H1 (cell line): Measurements from ENCODE around the gene BCAS3.

Source experiments
- CEBPB ChIP-seq: IDR thresholded peaks from 2 replicates; pipeline ENCODE4 v1.6.1; 2012; ENCODE audit warnings: low read depth, low read length
- CHD7 ChIP-seq: fragments of 300-600 bp; sonication (generic); IDR thresholded peaks from 2 replicates; pipeline ENCODE4 v1.7.1; 2012; ENCODE audit warnings: low read length, moderate library complexity, mild to moderate bottlenecking, inconsistent platforms; ENCODE audit not compliant: insufficient replicate concordance
- EZH2 ChIP-seq: fragments of 200-600 bp; sonication (generic); IDR thresholded peaks from 2 replicates; pipeline ENCODE4 v1.7.1; 2012; ENCODE audit warnings: low read depth, mild to moderate bottlenecking, moderate library complexity, low read length, inconsistent platforms; ENCODE audit not compliant: severe bottlenecking
- GABPA ChIP-seq: IDR thresholded peaks from 2 replicates; pipeline ENCODE4 v1.6.1; 2011; ENCODE audit warnings: mild to moderate bottlenecking, low read length, moderate library complexity, borderline replicate concordance; ENCODE audit not compliant: insufficient read depth
- GTF2F1 ChIP-seq: IDR thresholded peaks from 2 replicates; pipeline ENCODE4 v1.6.1; 2012; ENCODE audit warnings: low read depth, low read length, improper control_type of control experiment, borderline replicate concordance
- HDAC6 ChIP-seq: IDR thresholded peaks from one replicate; pipeline ENCODE4 v1.7.1; 2012; ENCODE audit warnings: low read depth, mild to moderate bottlenecking, inconsistent platforms, low read length, moderate library complexity
- PHF8 ChIP-seq: fragments of 200-600 bp; sonication (generic); conservative IDR thresholded peaks from 2 replicates; pipeline ENCODE4 v1.7.1; 2012; ENCODE audit warnings: low read depth, mild to moderate bottlenecking, inconsistent platforms, low read length, moderate library complexity
- RBBP5 ChIP-seq: IDR thresholded peaks from 2 replicates; pipeline ENCODE4 v1.7.1; 2012; ENCODE audit warnings: low read depth, mild to moderate bottlenecking, inconsistent platforms, low read length, moderate library complexity, borderline replicate concordance
- TAF1 ChIP-seq: IDR thresholded peaks from 2 replicates; pipeline ENCODE4 v1.6.1; 2011; ENCODE audit warnings: mild to moderate bottlenecking, low read depth, low read length
- TF ChIP-seq, protein P1 (sequence below), 3 experiments: IDR thresholded peaks; 1 replicate in 2 of 3; 2 replicates in 1 of 3; pipeline versions ENCODE4 v1.5.1 to v1.6.1; 2011; ENCODE audit warnings: low read length in 3 of 3, mild to moderate bottlenecking in 3 of 3, inconsistent platforms in 2 of 3, low read depth in 1 of 3, moderate library complexity in 1 of 3; ENCODE audit not compliant: insufficient read depth in 1 of 3; ENCODE audit errors: control extremely low read depth in 1 of 3
- TF ChIP-seq, protein P2 (sequence below): IDR thresholded peaks from 2 replicates; pipeline ENCODE4 v1.6.1; 2012; ENCODE audit warnings: inconsistent platforms

DNA sequence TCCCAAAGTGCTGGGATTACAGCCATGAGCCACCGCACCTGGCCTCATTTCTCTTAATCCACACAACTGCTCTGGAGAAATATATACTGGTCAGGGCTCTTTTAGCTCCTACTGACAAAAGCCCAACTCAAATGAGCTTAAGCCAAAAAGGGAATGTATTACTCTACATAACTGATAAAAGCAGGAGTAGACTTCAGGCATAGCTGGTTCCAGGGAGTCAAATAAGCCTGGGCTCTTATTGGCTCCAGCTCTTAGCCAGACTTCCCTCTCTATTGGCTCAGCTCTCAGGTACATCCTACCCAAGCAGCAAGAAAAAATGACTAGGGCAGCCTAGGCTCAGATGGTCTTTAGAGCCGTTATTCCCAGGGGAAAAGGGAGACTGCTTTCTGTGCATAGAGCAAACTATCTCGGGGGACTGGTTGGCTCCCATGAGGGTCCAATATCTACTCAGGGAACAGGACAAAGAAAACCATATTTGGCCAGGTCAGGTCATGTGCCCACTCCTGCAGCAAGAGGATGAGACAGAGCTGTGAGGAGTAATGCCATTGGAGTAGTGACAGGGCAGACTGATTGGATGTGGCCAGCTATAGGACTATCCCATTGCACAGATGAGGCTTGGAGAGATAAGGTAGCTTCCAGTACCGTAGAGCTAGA, 743.2 kb downstream of the BCAS3 start:
- TF ChIP-seq GABPA, result no peak
- TF ChIP-seq, protein P1, sequence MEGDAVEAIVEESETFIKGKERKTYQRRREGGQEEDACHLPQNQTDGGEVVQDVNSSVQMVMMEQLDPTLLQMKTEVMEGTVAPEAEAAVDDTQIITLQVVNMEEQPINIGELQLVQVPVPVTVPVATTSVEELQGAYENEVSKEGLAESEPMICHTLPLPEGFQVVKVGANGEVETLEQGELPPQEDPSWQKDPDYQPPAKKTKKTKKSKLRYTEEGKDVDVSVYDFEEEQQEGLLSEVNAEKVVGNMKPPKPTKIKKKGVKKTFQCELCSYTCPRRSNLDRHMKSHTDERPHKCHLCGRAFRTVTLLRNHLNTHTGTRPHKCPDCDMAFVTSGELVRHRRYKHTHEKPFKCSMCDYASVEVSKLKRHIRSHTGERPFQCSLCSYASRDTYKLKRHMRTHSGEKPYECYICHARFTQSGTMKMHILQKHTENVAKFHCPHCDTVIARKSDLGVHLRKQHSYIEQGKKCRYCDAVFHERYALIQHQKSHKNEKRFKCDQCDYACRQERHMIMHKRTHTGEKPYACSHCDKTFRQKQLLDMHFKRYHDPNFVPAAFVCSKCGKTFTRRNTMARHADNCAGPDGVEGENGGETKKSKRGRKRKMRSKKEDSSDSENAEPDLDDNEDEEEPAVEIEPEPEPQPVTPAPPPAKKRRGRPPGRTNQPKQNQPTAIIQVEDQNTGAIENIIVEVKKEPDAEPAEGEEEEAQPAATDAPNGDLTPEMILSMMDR (IDR thresholded peaks at IDR 0.05; ENCODE audit: control extremely low read depth in 1 of 3, insufficient read depth in 1 of 3, low read depth in 1 of 3, low read length in 3 of 3), result no peak
- no peak for TF ChIP-seq EZH2
- no peak for TF ChIP-seq GTF2F1
- no peak for TF ChIP-seq PHF8
- no peak for TF ChIP-seq RBBP5
- no peak for TF ChIP-seq TAF1
- TF ChIP-seq CHD7, result no peak
- TF ChIP-seq, protein P2, sequence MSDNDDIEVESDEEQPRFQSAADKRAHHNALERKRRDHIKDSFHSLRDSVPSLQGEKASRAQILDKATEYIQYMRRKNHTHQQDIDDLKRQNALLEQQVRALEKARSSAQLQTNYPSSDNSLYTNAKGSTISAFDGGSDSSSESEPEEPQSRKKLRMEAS, result no peak
- no peak for TF ChIP-seq HDAC6
- TF ChIP-seq CEBPB, result no peak
